Effector memory CD4-positive, alpha-beta T cell (primary cell): ENCODE measurements around the gene SNX12.

ENCODE experiments used
- DNase-seq, 3 donors: peaks; one replicate each; pipeline ENCODE4 v3.0.0-alpha.2; 2020
- H3K27ac ChIP-seq: 2 replicates; pipeline ENCODE4 v1.7.0; 2013; ENCODE audit warnings: mild to moderate bottlenecking, low read length, moderate library complexity; ENCODE audit not compliant: insufficient read depth, poor library complexity, severe bottlenecking
- H3K27me3 ChIP-seq: replicated peaks from 2 replicates; pipeline ENCODE4 v1.7.0; 2013; ENCODE audit warnings: mild to moderate bottlenecking, low read length; ENCODE audit not compliant: insufficient read depth, control insufficient read depth, poor library complexity, severe bottlenecking
- H3K36me3 ChIP-seq: 2 replicates; pipeline ENCODE4 v1.7.0; 2013; ENCODE audit warnings: mild to moderate bottlenecking, low read length, moderate library complexity; ENCODE audit not compliant: control insufficient read depth, insufficient read depth
- H3K4me1 ChIP-seq: 2 replicates; pipeline ENCODE4 v1.7.0; 2013; ENCODE audit warnings: low read length, mild to moderate bottlenecking; ENCODE audit not compliant: control insufficient read depth, insufficient read depth, poor library complexity, severe bottlenecking
- H3K4me3 ChIP-seq: 2 replicates; pipeline ENCODE4 v1.7.0; 2013; ENCODE audit warnings: low read length, low read depth, mild to moderate bottlenecking; ENCODE audit not compliant: insufficient read depth, poor library complexity, severe bottlenecking
- H3K9me3 ChIP-seq: 2 replicates; pipeline ENCODE4 v1.7.0; 2013; ENCODE audit warnings: mild to moderate bottlenecking, low read length, moderate library complexity; ENCODE audit not compliant: control insufficient read depth

Gene SNX12

GRCh38 chrX:71103110-71103983 is 35.2 kb upstream of the SNX12 start:
- peak overlapping the region; percentile 29 for H3K4me3 ChIP-seq
- peaks cover 56% of the 10 kb centered on the region for H3K4me1 ChIP-seq
- peaks cover 7% of the 10 kb centered on the region for H3K36me3 ChIP-seq
- peak overlapping the region; percentile 73 for H3K27ac ChIP-seq
- no peaks in the 10 kb centered on the region for H3K9me3 ChIP-seq
- peak; percentile 25 to 51 (median 39) for DNase-seq
- H3K27me3 ChIP-seq, result no peaks in the 10 kb centered on the region

GRCh38 chrX:71102292-71102691 is 34.2 kb upstream of the SNX12 start:
- H3K4me3 ChIP-seq, result no peak overlapping the region
- peak overlapping the region; percentile 73 for H3K27ac ChIP-seq
- H3K9me3 ChIP-seq, result no peaks in the 10 kb centered on the region
- H3K36me3 ChIP-seq, result no peaks in the 10 kb centered on the region
- peaks cover 49% of the 10 kb centered on the region for H3K4me1 ChIP-seq
- DNase-seq, result no peak
- no peaks in the 10 kb centered on the region for H3K27me3 ChIP-seq

- H3K4me1 ChIP-seq, result peaks cover 47% of the 10 kb centered on the region
- H3K27me3 ChIP-seq, result no peaks in the 10 kb centered on the region
- no peak overlapping the region for H3K4me3 ChIP-seq
- no peaks in the 10 kb centered on the region for H3K9me3 ChIP-seq
- H3K36me3 ChIP-seq, result no peaks in the 10 kb centered on the region
- no peak for DNase-seq
- H3K27ac ChIP-seq, result no peak overlapping the region
These were observed 32.7 kb upstream of the SNX12 start for GRCh38 chrX:71100581-71101505.

GRCh38 chrX:71099736-71100135 is 31.6 kb upstream of the SNX12 start:
- Histone ChIP-seq H3K9me3 (no peaks in the 10 kb centered on the region), H3K27ac (no peak overlapping the region), H3K4me1 (peaks cover 41% of the 10 kb centered on the region), H3K36me3 (no peaks in the 10 kb centered on the region), H3K27me3 (no peaks in the 10 kb centered on the region), H3K4me3 (no peak overlapping the region)
- no peak for DNase-seq

GRCh38 chrX:71098951-71099506 is 30.9 kb upstream of the SNX12 start:
- Histone ChIP-seq H3K36me3 (no peaks in the 10 kb centered on the region), H3K9me3 (no peaks in the 10 kb centered on the region), H3K27me3 (no peaks in the 10 kb centered on the region), H3K4me1 (peaks cover 34% of the 10 kb centered on the region), H3K4me3 (no peak overlapping the region), H3K27ac (no peak overlapping the region)
- no peak for DNase-seq

- DNase-seq, result peak; percentile 61 to 69 (median 65)
- peak overlapping the region; percentile 32 for H3K27ac ChIP-seq
- H3K36me3 ChIP-seq, result no peaks in the 10 kb centered on the region
- H3K4me3 ChIP-seq, result no peak overlapping the region
- peaks cover 26% of the 10 kb centered on the region for H3K4me1 ChIP-seq
- no peaks in the 10 kb centered on the region for H3K27me3 ChIP-seq
- H3K9me3 ChIP-seq, result no peaks in the 10 kb centered on the region
These were observed 30.2 kb upstream of the SNX12 start for GRCh38 chrX:71098302-71098701.

GRCh38 chrX:71096760-71097032 is 28.6 kb upstream of the SNX12 start:
- peak overlapping the region; percentile 75 for H3K27ac ChIP-seq
- H3K9me3 ChIP-seq, result no peaks in the 10 kb centered on the region
- H3K4me3 ChIP-seq, result peak overlapping the region; percentile 66
- H3K4me1 ChIP-seq, result peaks cover 17% of the 10 kb centered on the region
- H3K27me3 ChIP-seq, result no peaks in the 10 kb centered on the region
- no peak for DNase-seq
- no peaks in the 10 kb centered on the region for H3K36me3 ChIP-seq

GRCh38 chrX:71095981-71096759 is 28.0 kb upstream of the SNX12 start:
- DNase-seq, result peak in 1 of 3 donors; percentile 61
- no peaks in the 10 kb centered on the region for H3K36me3 ChIP-seq
- peak overlapping the region; percentile 75 for H3K27ac ChIP-seq
- H3K4me1 ChIP-seq, result peaks cover 17% of the 10 kb centered on the region
- peak overlapping the region; percentile 66 for H3K4me3 ChIP-seq
- H3K9me3 ChIP-seq, result no peaks in the 10 kb centered on the region
- H3K27me3 ChIP-seq, result no peaks in the 10 kb centered on the region

- Histone ChIP-seq H3K27ac (peak within 1 kb of the TSS; percentile 75), H3K9me3 (no peaks in the 10 kb centered on the region), H3K4me3 (peak within 1 kb of the TSS; percentile 66), H3K4me1 (peaks cover 17% of the 10 kb centered on the region), H3K36me3 (no peaks in the 10 kb centered on the region), H3K27me3 (no peaks in the 10 kb centered on the region)
- DNase-seq, result peak; percentile 79 to 86 (median 84)
These were observed 27.4 kb upstream of the SNX12 start, which contains the start of gene FOXO4 for GRCh38 chrX:71095555-71095980. FOXO4 (plus strand) TSS chrX:71095851; CDS start chrX:71096529, 678 bp downstream.
